Liver (tissue), 9 donors: ENCODE results near the gene ULBP3. TPM values are rescaled to one million over a fixed set of nuclear protein-coding genes. Genes with fewer than 3 reads are reported as not detected.
"Not testable (repeated sequence)": the region's sequence is repeated elsewhere in the genome, so short reads cannot be mapped to it uniquely, and the experiment has no call there.

Experiments used
- DNase-seq: peaks from one replicate; pipeline ENCODE4 v3.0.0-alpha.2; 2017; ENCODE audit warnings: low spot score
- H3K27ac ChIP-seq, 2 donors: one replicate each; pipeline ENCODE4 v1.7.0; 2013; ENCODE audit warnings: inconsistent platforms in 2 of 2, low read length in 2 of 2, control low read depth in 1 of 2, low read depth in 1 of 2, mild to moderate bottlenecking in 1 of 2
- H3K27me3 ChIP-seq, 4 donors: one replicate each; pipeline versions ENCODE4 v1.6.1 to v1.7.0; 2013; ENCODE audit warnings: low read length in 3 of 4, inconsistent platforms in 1 of 4, mild to moderate bottlenecking in 1 of 4, moderate library complexity in 1 of 4; ENCODE audit not compliant: control insufficient read depth in 4 of 4, insufficient read depth in 4 of 4
- H3K36me3 ChIP-seq, 4 donors: one replicate each; pipeline versions ENCODE4 v1.6.1 to v1.7.0; 2013; ENCODE audit warnings: low read length in 3 of 4, mild to moderate bottlenecking in 3 of 4, low read depth in 1 of 4, moderate library complexity in 1 of 4; ENCODE audit not compliant: control insufficient read depth in 4 of 4, insufficient read depth in 3 of 4
- H3K4me1 ChIP-seq, 4 donors: one replicate each; pipeline versions ENCODE4 v1.6.1 to v1.7.0; 2013; ENCODE audit warnings: low read length in 3 of 4, mild to moderate bottlenecking in 3 of 4, moderate library complexity in 1 of 4; ENCODE audit not compliant: control insufficient read depth in 4 of 4, insufficient read depth in 4 of 4
- H3K4me3 ChIP-seq, 3 donors: one replicate each; pipeline versions ENCODE4 v1.6.1 to v1.7.0; 2013; ENCODE audit warnings: low read length in 3 of 3, control low read depth in 1 of 3, low read depth in 1 of 3, mild to moderate bottlenecking in 1 of 3
- H3K9ac ChIP-seq, 2 donors: one replicate each; pipeline ENCODE4 v1.7.0; 2013; ENCODE audit warnings: low read length in 2 of 2, mild to moderate bottlenecking in 2 of 2, moderate library complexity in 2 of 2, control low read depth in 1 of 2, low read depth in 1 of 2
- H3K9me3 ChIP-seq, 4 donors: one replicate each; pipeline versions ENCODE4 v1.6.1 to v1.7.0; 2013; ENCODE audit warnings: low read length in 3 of 4; ENCODE audit not compliant: control insufficient read depth in 4 of 4
- ATF3 ChIP-seq: IDR thresholded peaks from 2 replicates; pipeline ENCODE4 v1.6.1; 2016; ENCODE audit warnings: antibody characterized with exemption
- CTCF ChIP-seq: fragments of 150-350 bp; IDR thresholded peaks from 2 replicates; pipeline ENCODE4 v1.5.1; 2017; ENCODE audit warnings: improper control_type of control experiment, low read depth, low read length; ENCODE audit not compliant: missing input control
- EGR1 ChIP-seq, 2 donors: IDR thresholded peaks; 2 replicates each; pipeline ENCODE4 v1.6.1; 2016 to 2018; ENCODE audit warnings: antibody characterized with exemption in 2 of 2, low read depth in 2 of 2
- FOXA1 ChIP-seq: IDR thresholded peaks from 2 replicates; pipeline ENCODE4 v1.6.1; 2016; ENCODE audit warnings: antibody characterized with exemption
- FOXA2 ChIP-seq: IDR thresholded peaks from 2 replicates; pipeline ENCODE4 v1.6.1; 2016; ENCODE audit warnings: antibody characterized with exemption
- GABPA ChIP-seq, 2 donors: IDR thresholded peaks in 1 of 2; conservative IDR thresholded peaks in 1 of 2; 2 replicates each; pipeline ENCODE4 v1.6.1; 2016; ENCODE audit warnings: antibody characterized with exemption in 2 of 2, mild to moderate bottlenecking in 1 of 2, moderate library complexity in 1 of 2
- HNF4G ChIP-seq: IDR thresholded peaks from 2 replicates; pipeline ENCODE4 v1.6.1; 2016; ENCODE audit warnings: antibody characterized with exemption
- JUND ChIP-seq, 2 donors: IDR thresholded peaks; 2 replicates each; pipeline ENCODE4 v1.6.1; 2016; ENCODE audit warnings: antibody characterized with exemption in 2 of 2
- NR2F2 ChIP-seq: IDR thresholded peaks from 2 replicates; pipeline ENCODE4 v1.6.1; 2016; ENCODE audit warnings: antibody characterized with exemption
- RAD21 ChIP-seq, 2 donors: IDR thresholded peaks; 2 replicates each; pipeline ENCODE4 v1.6.1; 2016; ENCODE audit warnings: antibody characterized with exemption in 2 of 2, mild to moderate bottlenecking in 2 of 2
- RXRA ChIP-seq, 2 donors: IDR thresholded peaks; 2 replicates each; pipeline ENCODE4 v1.6.1; 2017 to 2018; ENCODE audit warnings: antibody characterized with exemption in 2 of 2, mild to moderate bottlenecking in 1 of 2
- SP1 ChIP-seq: IDR thresholded peaks from 2 replicates; pipeline ENCODE4 v1.6.1; 2018; ENCODE audit warnings: antibody characterized with exemption, mild to moderate bottlenecking
- YY1 ChIP-seq: IDR thresholded peaks from 2 replicates; pipeline ENCODE4 v1.6.1; 2016; ENCODE audit warnings: antibody characterized with exemption, mild to moderate bottlenecking
- ZBTB33 ChIP-seq: IDR thresholded peaks from 2 replicates; pipeline ENCODE4 v1.6.1; 2016; ENCODE audit warnings: antibody characterized with exemption
- WGBS: extraction: QIAGEN DNeasy Blood & Tissue Kit; methylation state at CpG from one replicate; pipeline ENCODE4 v1.1.7; 2013; 5-methylcytosine and 5-hydroxymethylcytosine counted together
- polyA plus RNA-seq, 2 donors: library from polyadenylated mRNA; stranded (reverse) in 1 of 2; unstranded in 1 of 2; fragments of 200-250 nt in 1 of 2; fragments of >200 nt in 1 of 2; fragmentation: Nextera tagmentation in 1 of 2; extraction: Ambion mirVana in 1 of 2; gene quantifications; one replicate each; pipeline versions ENCODE4 v1.2.1 to v1.2.3, GENCODE V29; 2013 to 2015
- total RNA-seq, 2 donors: library from RNA; depleted of rRNA; stranded (reverse); fragments of >200 nt; gene quantifications; one replicate each; pipeline ENCODE4 v1.2.3, GENCODE V29; 2014
- donor health status: healthy.
- donor health status: healthy.
- donor health status: healthy.
- donor health status: healthy.
- donor health status: healthy.

Gene ULBP3
- total and polyA plus RNA-seq, 4 donors: 0.88 to 2.3 (median 0.92) TPM; not detected in 1

- no peaks in the 10 kb centered on the region for H3K4me1 ChIP-seq
- no peak for TF ChIP-seq CTCF
- no peak for TF ChIP-seq SP1
- TF ChIP-seq JUND (IDR thresholded peaks at IDR 0.05): no peak
- no peak for TF ChIP-seq HNF4G
- TF ChIP-seq FOXA2: no peak
- no peak overlapping the region for H3K9ac ChIP-seq
- H3K9me3 ChIP-seq: no peaks in the 10 kb centered on the region
- H3K4me3 ChIP-seq: no peak overlapping the region
- WGBS: 82% methylated on average over 2 of the region's 2 CpGs
- H3K27ac ChIP-seq: no peak overlapping the region
- DNase-seq: no peak
- H3K36me3 ChIP-seq: no peaks in the 10 kb centered on the region
- no peaks in the 10 kb centered on the region for H3K27me3 ChIP-seq
These were observed 6.1 kb upstream of the ULBP3 start for GRCh38 chr6:150075034-150075421.

- H3K9ac ChIP-seq, DNase-seq, H3K27ac ChIP-seq, H3K4me1 ChIP-seq, H3K27me3 ChIP-seq, H3K9me3 ChIP-seq, H3K36me3 ChIP-seq, H3K4me3 ChIP-seq: not testable (repeated sequence)
- WGBS: 87% methylated on average over 4 of the region's 4 CpGs
These were observed 5.6 kb upstream of the ULBP3 start for GRCh38 chr6:150074396-150075033.

- Histone ChIP-seq H3K9me3 (no peaks in the 10 kb centered on the region), H3K27me3 (no peaks in the 10 kb centered on the region), H3K36me3 (no peaks in the 10 kb centered on the region), H3K4me1 (peaks cover 0 to 7% (median 3%) of the 10 kb centered on the region in 4 donors), H3K4me3 (no peak overlapping the region), H3K9ac (no peak overlapping the region), H3K27ac (no peak overlapping the region)
- TF ChIP-seq RAD21 (IDR thresholded peaks at IDR 0.05): no peak
- no peak for DNase-seq
- 65% methylated on average over 8 of the region's 8 CpGs for WGBS
These were observed 3.3 kb upstream of the ULBP3 start for GRCh38 chr6:150072201-150072600.

GRCh38 chr6:150070236-150070818, 1.4 kb upstream of the ULBP3 start:
- H3K4me3 ChIP-seq: no peak overlapping the region
- no peaks in the 10 kb centered on the region for H3K36me3 ChIP-seq
- peaks cover 0 to 7% (median 3%) of the 10 kb centered on the region in 4 donors for H3K4me1 ChIP-seq
- H3K9me3 ChIP-seq: no peaks in the 10 kb centered on the region
- no peak overlapping the region for H3K27ac ChIP-seq
- no peak overlapping the region for H3K9ac ChIP-seq
- WGBS: 93% methylated on average over 3 of the region's 3 CpGs
- no peaks in the 10 kb centered on the region for H3K27me3 ChIP-seq
- no peak for DNase-seq
- TF ChIP-seq NR2F2 (no peak), HNF4G (no peak), EGR1 (IDR thresholded peaks at IDR 0.05; ENCODE audit: low read depth in 2 of 2) (no peak), CTCF (no peak), ATF3 (no peak), YY1 (no peak), ZBTB33 (no peak), GABPA (IDR thresholded peaks at IDR 0.05 in 1 of 2, conservative IDR thresholded peaks at IDR 0.05 in 1 of 2) (no peak), RXRA (IDR thresholded peaks at IDR 0.05) (no peak), FOXA1 (no peak)
